ENCODE data around the gene SLC18B1. TPM values are rescaled to one million over a fixed set of nuclear protein-coding genes. Genes with fewer than 3 reads are reported as not detected.

The SLC18B1 gene
- total and polyA plus RNA-seq, 2 of the 8 experiments (the other 6 are each of a cell fraction or from before 2014, with no cell fraction given), result 17.2 to 23.4 TPM

DNA sequence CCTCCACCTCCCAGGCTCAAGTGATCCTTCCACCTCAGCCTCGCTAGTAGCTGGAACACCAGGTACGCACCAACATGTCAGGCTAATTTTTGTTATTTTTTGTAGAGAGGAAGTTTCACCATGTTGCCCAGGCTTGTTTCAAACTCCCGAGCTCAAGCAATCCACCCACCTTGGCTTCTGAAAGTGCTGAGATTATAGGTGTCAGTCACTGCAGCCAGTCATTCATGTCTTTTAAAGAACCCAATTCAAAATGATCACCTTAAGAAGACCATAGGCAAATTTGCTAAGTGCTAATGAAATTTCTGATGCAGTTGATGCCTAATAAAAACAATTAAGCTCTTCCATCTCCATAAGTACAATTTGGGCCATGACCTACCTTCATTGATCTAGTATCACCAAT lies 38.2 kb downstream of the SLC18B1 start:
- H2BK20ac ChIP-seq (ENCODE audit: low read length), result no peak overlapping the region
- H4K20me1 ChIP-seq (replicated peaks in 1 of 2; ENCODE audit: control insufficient read depth in 1 of 2, insufficient read depth in 2 of 2, low read length in 2 of 2), result no peaks in the 10 kb centered on the region
- H3K4me1 ChIP-seq (replicated peaks in 1 of 4; ENCODE audit: control insufficient read depth in 3 of 4, insufficient read depth in 4 of 4, low read length in 3 of 4), result no peaks in the 10 kb centered on the region
- no peaks in the 10 kb centered on the region for H3K36me3 ChIP-seq (ENCODE audit: control insufficient read depth in 2 of 4, insufficient read depth in 4 of 4, low read length in 3 of 4)
- no peak overlapping the region for H2AFZ ChIP-seq (ENCODE audit: low read length)
- DNase-seq (ENCODE audit: low read depth in 1 of 2, low spot score in 2 of 2) (no peak), FAIRE-seq (no peak)
- no peak overlapping the region for H3K56ac ChIP-seq (replicated peaks; ENCODE audit: insufficient read length, low read depth, low read length)
- H3K27ac ChIP-seq (ENCODE audit: low read depth, low read length), result no peak overlapping the region
- H3K27me3 ChIP-seq (replicated peaks in 1 of 4; ENCODE audit: control insufficient read depth in 3 of 4, extremely low read depth in 1 of 4, insufficient read depth in 3 of 4, low read length in 3 of 4), result no peaks in the 10 kb centered on the region
- H3K23me2 ChIP-seq (ENCODE audit: low read depth, low read length), result no peaks in the 10 kb centered on the region
- ChIA-PET POLR2A (ENCODE audit: partially characterized antibody) (no interaction called here), CTCF (ENCODE audit: partially characterized antibody) (interaction anchor here (1.5 kb wide), 1 partner anchor 92 kb away, joined by 3 read pairs; no protein-coding TSS in a partner anchor)
- H3K23ac ChIP-seq (ENCODE audit: insufficient read length), result no peak overlapping the region
- no peak overlapping the region for H3K4me3 ChIP-seq (ENCODE audit: extremely low read depth in 1 of 4, insufficient read depth in 2 of 4, low read depth in 3 of 4, low read length in 4 of 4)
- H3K9me3 ChIP-seq (ENCODE audit: insufficient read depth in 2 of 2, low read depth in 1 of 2, low read length in 1 of 2), result no peaks in the 10 kb centered on the region
- TF ChIP-seq BCL11A (IDR thresholded peaks at IDR 0.05; ENCODE audit: low read depth in 2 of 2, low read length in 2 of 2), result no peak
- TF ChIP-seq TBP (IDR thresholded peaks at IDR 0.05; ENCODE audit: low read depth, low read length), result no peak
- no peak for TF ChIP-seq BACH1 (IDR thresholded peaks at IDR 0.05; ENCODE audit: low read length)
- no peak overlapping the region for H2BK15ac ChIP-seq (ENCODE audit: low read length)
- no peak overlapping the region for H3K14ac ChIP-seq (ENCODE audit: insufficient read length)
- H3K4ac ChIP-seq (replicated peaks; ENCODE audit: insufficient read length, low read depth, low read length), result no peak overlapping the region
- no peak overlapping the region for H2BK5ac ChIP-seq (ENCODE audit: low read depth, low read length)
- no peak overlapping the region for H4K8ac ChIP-seq (ENCODE audit: extremely low read depth, insufficient read depth, low read length)
- H3K18ac ChIP-seq (ENCODE audit: extremely low read depth, low read length), result no peak overlapping the region
- no peaks in the 10 kb centered on the region for H3K79me2 ChIP-seq (ENCODE audit: control insufficient read depth in 1 of 2, insufficient read depth in 2 of 2, low read length in 2 of 2)
- no peak overlapping the region for H2BK12ac ChIP-seq (ENCODE audit: low read depth, low read length)
- no peak overlapping the region for H4K5ac ChIP-seq (ENCODE audit: insufficient read length, low read depth, low read length)
- no peak overlapping the region for H3K9ac ChIP-seq (replicated peaks in 1 of 4; ENCODE audit: extremely low read depth in 1 of 4, low read depth in 3 of 4, low read length in 3 of 4)
- no peak overlapping the region for H4K91ac ChIP-seq (replicated peaks; ENCODE audit: insufficient read length, low read length)
- no peaks in the 10 kb centered on the region for H3K79me1 ChIP-seq (ENCODE audit: low read depth, low read length)
- no peak overlapping the region for H2AK5ac ChIP-seq (ENCODE audit: low read depth, low read length)
- no peak overlapping the region for H3K4me2 ChIP-seq (ENCODE audit: insufficient read depth in 1 of 2, low read depth in 2 of 2, low read length in 2 of 2)
- WGBS, 2 experiments (ENCODE audit: extremely low coverage in 1 of 2, insufficient coverage in 1 of 2, insufficient read length in 1 of 2, insufficient replicate concordance in 2 of 2, low coverage in 1 of 2, low lambda C conversion rate in 2 of 2, missing lambda C conversion rate in 1 of 2), result 81% methylated on average over 3 of the region's 3 CpGs; no CpG with 5 or more reads in 1 of the 2 experiments
- no peak overlapping the region for H2BK120ac ChIP-seq (replicated peaks; ENCODE audit: low read depth, low read length)

Measured in H1 (cell line).